ENCODE results near the gene GRB14.

GRCh38 chr2:164574931-164575330 is 46.4 kb downstream of the GRB14 start:
- TF ChIP-seq CTCF (IDR thresholded peaks at IDR 0.05; ENCODE audit: borderline replicate concordance, extremely low read depth, low read length, poor library complexity, severe bottlenecking) (no peak), EZH2 (IDR thresholded peaks at IDR 0.05; ENCODE audit: borderline replicate concordance, low read depth, low read length, severe bottlenecking) (no peak)

Data from DND-41 (cell line).